NCI-H2171 (cell line): ENCODE data around the gene CCDC30.
"Not testable (repeated sequence)": the region's sequence is repeated elsewhere in the genome, so short reads cannot be mapped to it uniquely, and the experiment has no call there.

Source experiments
- DNase-seq: peaks from one replicate; lab custom pipeline; 2025; lab: John Stamatoyannopoulos, UW

The CCDC30 gene

DNA sequence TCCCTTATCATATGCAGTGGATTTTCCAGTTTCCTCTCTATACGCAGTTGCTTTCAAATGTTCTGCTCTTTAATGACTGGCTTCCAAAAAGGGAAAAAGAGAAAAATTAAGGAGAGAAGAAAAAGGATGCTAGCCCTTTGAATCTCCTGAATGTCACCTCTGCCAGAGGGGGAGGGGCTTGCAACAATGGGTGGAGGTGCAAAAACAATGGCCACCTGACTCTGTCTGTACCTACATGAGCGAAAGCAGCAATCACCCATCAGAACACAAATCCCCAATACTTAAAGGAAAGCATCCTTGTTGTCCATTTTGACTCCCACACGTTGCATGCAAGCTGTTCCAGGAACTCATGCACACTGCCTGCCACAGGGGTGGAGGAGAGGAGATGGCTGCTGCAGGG is 61.2 kb downstream of the CCDC30 start:
- no peak for DNase-seq

DNA sequence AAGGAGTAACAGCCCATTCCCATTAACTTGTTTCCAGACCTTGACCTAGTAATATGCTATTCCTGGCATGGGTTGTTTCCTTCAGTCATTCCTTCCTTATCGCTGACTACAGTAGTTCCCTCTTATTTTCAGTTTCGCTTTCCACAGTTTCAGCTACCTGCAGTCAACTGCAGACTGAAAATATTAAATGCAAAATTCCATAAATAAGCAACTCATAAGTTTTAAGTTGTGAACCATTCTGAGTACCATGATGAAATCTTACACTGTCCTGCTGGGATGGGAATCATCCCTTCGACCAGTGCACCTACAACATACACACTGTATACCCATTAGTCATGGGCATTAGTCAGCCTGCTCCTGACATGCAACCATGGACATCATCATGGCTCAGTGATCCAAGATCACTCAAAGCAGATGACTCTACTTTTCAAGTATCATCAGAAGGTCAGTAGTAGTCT is 66.7 kb downstream of the CCDC30 start:
- DNase-seq, result no peak

DNA sequence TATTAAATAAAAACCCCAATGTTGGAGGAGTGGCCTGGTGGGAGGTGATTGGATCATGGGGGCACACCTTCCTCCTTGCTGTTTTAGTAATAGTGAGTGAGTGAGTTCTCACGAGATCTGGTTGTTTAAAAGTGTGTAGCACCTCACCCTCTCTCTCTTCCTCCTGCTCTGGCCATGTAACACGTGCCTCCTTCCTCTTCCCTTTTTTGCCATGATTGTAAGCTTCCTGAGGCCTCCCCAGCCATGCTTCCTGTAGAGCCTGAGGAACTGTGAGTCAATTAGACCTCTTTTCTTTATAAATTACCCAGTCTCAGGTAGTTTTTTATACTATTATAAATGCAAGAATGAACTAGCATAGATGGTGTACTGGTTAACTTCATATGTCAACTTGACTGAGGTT is 68.0 kb downstream of the CCDC30 start:
- DNase-seq, result no peak

DNA sequence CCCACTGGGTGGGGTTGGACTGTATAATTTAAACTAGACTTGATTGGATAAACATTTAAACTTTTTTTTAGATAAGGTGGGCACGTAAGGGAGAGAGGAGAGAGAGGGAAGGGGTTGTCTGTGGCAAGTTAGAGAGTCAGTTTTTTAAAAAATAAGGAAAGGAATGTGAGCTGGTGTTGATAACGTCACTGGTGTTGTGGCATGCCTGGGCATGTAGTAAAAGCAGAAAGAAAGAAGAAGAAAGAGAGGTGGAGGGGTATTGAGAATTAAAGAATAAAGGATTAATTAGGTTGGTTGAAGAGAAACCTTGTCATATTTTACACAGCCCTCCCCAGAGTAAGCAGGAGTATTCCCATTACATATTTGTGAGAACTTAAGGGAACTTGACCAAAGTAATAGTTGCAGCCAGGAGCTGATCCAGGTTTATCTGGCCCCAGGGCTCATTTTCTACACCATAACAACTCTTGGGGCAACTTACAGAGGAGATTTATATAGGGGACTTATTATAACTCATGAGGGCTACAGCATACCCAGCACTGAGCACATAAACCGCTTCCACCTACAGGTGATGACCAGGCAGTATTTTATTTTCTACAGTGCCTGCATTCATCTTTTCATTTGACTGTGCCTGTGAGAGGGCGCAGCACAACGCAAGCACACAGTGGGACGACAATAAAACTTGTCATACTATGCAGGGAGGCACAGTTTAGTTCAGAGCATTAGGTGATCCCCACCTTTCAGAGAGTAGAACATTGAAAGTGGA is 70.2 kb downstream of the CCDC30 start:
- DNase-seq, result no peak

DNA sequence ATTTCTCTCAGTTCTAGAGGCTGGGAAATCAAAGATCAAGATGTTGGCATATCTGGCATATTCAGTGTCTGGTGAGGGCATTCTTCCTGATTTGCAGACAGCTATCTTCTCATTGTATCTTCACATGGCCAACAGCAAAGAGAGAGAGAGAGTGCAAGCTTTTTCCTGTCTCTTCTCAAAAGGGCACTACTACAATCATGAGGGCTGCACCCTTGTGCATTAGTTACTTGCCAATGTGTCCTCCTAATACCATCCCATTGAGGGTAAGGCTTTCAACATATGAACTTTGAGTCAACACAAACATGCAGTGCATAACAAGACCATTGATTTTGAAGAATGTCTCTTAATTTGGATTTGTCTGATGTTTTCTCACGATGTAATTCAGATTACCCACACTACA is 78.0 kb downstream of the CCDC30 start:
- no peak for DNase-seq

DNA sequence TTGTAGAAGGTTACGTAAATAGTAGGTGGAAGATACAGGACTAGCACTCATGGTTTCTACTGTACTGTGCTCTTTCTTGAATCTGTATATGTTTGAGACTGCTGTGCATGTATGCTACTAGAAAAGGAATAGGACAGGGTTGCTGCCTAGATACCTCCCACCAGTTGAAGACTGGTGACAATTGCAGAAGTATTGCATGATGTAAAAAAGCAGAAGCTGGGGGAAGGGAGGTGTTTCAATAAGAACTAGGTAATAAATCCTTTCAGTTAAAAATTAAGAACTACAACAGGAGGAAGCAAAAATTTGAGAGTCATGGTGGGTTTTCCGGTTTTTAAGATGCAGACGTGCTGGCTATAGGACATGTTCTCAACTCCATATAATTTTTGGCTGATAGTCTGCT is 88.1 kb downstream of the CCDC30 start:
- no peak for DNase-seq

DNA sequence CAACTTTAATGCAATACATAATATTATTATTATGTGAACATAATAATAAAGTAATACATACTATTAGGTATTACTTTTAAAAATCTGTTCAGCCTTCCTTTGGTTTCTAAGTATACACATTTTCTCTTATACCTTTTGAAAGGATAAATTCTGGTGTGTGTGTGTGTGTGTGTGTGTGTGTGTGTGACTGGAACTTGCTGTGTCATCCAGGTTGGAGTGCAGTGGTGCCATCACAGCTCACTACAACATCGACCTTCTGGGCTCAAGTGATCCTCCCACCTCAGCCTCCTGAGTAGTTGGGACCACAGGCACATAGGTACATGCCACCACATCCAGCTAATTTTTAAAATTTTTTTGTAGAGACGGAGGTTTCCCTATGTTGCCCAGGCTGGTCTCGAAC is 88.5 kb downstream of the CCDC30 start:
- no peak for DNase-seq

DNA sequence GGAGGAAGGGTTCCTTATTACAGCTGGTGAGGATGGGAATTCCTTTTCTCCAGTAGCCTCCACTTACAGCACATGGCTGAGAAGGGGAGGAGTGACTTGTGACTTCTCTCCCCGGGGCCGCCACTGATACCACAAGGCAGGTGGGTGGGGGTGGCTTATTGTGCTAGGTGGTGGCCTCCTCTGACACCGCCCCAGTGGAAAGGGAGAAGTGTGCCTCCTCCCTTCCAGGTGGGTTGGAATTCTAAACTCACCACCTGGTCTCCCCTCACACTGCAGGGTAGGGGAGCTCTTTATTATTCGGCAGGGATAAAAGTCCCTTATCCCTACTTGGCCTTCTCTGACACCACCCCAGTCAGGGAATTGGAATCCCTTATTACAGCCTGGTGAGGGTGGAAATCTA is 89.5 kb downstream of the CCDC30 start:
- peak; percentile 65 for DNase-seq

DNA sequence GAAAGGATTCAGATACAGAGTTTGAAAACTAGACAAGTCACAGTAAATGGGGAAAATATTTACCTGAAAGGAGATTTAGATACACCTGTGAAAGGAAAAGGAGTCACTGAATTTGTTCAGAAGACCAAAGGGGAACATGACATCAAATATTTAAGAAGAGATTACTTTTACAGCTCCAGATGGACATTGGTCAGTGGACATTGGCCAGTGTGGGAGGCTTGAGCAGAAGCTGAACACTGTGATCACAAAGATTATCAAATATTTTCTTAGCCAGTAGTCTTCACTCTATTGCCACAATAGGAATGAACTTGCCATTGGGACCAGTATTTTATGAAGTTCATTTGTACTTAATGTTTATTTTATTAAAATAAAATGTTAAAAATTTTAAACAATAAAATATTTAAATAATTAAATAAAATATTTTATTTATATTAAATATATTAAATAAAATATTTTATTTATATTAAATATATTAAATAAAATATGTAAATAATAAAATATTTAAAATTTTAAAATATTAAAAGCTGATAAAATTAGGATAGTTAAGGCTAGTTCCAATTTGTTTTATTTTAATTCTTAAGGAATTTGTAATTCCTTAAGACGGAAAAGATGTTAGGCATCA is 94.3 kb downstream of the CCDC30 start:
- DNase-seq, result no peak

DNA sequence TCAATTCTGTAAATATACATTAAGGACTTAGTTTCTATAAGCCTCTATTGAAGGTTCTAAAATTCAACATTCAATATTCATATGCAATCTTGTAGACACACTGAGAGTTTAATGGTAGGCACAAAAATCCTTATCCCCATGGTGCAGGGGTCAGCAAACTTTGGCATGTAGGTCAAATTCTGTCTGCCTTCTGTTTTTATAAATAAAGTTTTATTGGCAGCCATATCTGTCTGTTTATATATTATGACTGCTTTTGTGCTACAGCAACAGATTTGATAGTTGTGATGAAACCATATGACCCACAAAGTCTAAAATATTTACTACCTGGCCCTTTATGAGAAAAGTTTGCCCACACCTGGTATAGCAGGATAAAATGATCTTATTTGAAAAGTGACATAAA is 104.0 kb downstream of the CCDC30 start:
- DNase-seq, result no peak

DNA sequence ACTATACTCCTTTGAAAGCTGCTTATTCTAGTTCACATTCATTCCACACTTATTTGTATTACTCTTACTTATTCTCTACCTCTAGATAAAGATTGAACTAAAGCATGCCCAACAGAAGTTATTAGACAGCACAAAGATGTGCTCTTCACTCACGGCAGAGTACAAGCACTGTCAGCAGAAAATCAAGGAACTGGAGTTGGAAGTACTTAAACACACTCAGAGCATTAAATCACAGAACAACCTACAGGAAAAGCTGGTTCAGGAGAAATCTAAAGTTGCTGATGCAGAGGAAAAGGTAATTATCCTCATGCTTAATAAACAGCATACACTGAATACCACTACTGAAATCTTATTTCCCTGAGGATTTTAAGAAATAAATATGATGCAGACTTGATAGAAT is 113.8 kb downstream of the CCDC30 start:
- no peak for DNase-seq

DNA sequence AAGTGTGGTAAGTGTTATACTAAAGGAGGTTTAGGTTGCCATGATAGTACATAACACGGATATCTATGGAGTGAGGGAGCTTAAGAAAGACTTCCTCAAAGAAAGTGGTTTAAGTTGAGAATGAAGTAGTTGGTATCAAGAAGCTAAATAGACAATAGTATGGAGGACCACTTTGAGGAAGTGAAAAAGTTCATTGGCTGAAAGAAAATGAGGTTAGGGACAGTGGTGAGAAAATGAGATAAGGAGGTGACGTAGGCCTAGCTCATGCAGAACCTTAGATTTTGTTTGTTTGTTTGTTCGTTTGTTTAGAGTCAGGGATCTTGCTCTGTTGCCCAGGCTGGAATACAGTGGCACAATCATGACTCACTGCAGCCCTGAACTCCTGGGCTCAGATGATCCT is 122.9 kb downstream of the CCDC30 start:
- no peak for DNase-seq

DNA sequence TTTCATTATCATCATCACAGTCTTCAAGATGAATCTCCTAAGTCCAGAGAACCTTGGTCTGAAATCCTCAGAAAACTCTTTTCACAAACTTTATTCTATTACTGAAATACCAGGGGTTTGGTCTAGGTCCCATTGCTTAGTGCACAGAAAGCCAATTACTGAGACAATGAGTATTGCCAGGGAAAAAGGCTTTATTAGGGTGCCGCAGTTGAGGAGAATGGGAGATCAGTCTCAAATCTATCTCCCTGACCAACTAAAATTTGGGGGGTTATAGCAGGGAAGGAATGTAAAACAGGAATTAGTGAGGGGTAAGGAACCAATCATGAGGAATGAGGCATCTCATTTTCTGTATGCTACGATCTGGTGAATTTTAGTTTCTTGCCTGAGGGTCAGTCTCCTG is 124.7 kb downstream of the CCDC30 start:
- no peak for DNase-seq

DNA sequence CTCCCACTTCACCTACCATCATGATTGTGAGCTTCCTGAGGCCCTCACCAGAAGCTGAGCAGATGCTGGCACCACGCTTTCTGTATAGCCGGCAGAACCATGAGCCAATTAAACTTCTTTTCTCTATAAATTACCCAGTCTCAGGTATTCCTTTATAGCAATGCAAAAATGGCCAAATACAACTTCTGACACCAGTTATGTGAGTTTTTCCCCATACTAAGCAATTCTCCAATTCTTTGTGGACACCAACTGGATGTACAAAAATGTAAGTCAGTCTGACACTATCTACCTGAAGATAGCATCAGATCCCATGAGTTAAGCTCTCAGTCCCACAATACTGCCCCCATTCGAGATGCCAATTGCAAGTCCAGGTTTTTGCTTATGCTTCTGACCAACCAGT is 129.7 kb downstream of the CCDC30 start:
- DNase-seq, result no peak

DNA sequence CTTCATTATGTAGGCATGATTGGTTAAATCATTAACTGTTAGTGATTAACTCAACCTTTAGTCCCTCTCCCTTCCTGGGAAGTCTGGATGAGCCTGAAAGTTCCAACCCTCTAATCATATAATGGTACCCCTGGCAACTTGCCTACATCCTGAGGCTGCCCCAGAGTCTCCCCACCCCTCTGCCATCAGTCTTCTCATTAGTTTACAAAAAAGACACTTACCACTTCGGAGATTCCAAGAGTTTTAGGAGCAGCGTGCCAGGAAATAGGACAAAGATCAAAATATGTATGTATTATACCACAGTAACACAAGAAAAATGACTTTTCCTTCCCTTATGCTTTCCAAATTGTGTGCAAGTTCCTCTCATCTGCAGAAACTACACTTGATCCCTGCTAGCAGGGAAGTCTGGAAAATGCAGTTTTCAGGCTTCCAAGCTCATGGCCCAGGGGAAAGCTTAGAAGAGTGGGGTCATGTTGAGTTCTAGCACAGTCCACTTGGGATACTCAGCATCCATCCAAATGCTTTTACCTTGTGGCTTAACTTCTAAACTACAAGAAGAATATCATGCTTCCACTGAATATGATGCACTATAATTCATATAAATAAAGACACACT is 130.5 kb downstream of the CCDC30 start:
- DNase-seq, result no peak

DNA sequence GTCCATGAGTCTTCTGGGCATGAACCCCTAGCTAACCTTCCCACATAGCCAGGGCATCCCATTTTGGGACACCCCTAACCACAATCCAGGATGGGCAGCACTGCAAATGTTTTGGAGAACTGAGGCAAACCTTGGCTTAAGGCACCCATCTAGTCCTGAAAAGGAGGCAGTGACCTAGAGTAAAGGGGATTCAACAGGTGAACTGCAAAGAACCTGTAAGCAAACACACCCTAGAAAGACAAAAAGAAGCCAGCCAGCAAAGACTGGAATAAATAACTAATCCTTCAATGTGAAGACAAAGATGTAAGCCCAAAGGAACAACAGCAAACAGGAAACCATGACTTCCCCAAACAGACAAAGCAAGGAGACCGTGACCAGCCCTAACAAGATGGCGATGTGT is 138.4 kb downstream of the CCDC30 start:
- DNase-seq, result no peak

DNA sequence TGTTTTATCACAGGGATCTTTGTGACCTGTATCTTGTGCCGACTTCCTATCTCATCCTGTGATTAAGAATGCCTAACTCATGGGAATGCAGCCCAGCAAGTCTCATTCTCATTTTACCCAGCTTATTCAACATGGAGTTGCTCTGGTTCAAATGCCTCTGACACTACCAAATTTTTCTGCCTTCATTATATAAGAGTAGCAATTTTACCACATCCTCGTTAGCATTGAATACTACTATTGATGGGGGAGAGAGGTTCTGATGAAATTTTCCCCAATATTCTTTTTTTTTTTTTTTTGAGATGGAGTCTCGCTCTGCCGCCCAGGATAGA is 150.7 kb downstream of the CCDC30 start:
- no peak for DNase-seq

DNA sequence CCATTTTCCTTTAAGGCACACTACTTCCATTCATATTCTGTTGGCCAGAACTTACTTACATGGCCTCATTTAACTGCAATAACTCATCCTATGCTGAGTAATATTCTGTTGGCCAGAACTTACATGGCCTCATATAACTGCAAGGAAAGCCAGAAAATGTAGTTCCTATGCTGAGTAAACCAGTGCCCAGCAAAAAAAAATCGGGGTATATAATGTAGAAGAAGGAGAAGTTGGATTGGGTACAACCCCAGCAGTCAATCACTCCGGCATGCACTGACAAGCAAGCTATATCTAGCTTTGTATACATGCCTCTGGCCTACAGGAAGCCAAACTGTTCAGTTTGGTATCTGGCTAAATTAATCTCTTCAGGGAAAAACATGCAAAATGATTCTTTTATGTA is 155.8 kb downstream of the CCDC30 start:
- DNase-seq, result no peak

DNA sequence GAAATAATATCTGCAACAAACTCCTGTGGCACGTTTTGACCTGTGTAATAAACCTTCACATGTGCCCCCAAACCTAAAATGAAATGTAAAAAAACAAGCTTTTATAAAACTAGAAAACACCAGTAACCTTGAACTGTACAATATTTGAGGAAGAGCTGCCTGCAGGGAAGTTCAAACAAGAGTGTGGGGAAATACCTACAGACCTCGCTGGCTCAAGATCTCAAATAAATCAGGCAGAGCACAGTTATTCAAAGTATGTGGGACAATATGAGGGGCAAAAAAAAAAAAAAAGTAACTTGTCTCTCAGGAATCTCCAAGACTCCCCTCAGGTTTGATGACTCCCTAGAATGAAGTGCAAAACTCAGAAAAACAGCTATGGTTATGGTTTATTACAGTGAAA is 157.2 kb downstream of the CCDC30 start:
- DNase-seq, result no peak

DNA sequence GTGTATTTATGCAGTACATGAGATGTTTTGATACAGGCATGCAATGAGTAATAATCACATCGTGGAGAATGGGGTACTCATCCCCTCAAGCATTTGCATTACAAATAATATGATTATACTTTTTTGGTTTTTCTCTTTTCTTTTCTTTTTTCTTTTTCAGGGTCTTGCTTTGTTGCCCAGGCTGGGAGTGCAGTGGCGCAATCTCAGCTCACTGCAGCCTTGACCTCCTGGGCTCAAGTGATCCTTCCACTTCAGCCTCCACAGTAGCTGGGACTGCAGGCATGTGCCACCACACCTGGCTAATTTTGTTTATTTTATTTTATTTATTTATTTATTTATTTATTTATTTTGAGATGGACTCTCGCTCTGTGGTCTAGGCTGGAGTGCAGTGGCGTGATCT is 158.1 kb downstream of the CCDC30 start:
- DNase-seq, result not testable (repeated sequence)

DNA sequence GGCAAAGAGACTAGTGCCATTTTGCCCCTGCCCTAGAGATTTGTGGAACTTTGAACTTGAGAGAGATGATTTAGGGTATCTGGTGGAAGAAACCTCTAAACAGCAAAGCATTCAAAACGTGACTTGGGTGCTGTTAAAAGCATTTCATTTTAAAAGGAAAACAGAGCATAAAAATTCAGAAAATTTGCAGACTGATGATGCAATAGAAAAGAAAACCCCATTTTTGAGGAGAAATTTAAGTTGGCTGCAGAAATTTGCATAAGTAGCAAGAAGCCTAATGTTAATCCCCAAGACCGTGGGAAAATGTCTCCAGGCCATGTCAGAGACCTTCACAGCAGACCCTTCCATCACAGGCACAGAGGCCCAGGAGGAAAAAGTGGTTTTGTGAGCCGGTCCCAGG is 164.1 kb downstream of the CCDC30 start:
- not testable (repeated sequence) for DNase-seq

DNA sequence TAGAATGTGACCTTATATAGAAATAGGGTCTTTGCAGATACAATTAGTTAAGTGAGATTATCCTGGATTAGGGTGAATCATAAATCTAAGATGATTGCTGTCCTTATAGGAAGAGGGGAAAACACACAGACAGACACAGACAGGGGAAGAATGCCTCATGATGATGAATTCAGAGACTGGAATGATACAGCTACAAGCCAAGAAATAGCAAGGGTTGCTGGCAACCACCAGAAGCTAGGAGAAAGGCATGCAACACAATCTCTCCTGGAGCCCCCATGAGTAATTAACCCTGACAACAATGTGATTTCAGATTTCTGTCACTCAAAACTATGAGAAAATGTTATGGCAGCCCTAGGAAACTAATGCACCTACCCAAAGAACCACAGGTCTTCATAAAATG is 176.0 kb downstream of the CCDC30 start:
- no peak for DNase-seq

DNA sequence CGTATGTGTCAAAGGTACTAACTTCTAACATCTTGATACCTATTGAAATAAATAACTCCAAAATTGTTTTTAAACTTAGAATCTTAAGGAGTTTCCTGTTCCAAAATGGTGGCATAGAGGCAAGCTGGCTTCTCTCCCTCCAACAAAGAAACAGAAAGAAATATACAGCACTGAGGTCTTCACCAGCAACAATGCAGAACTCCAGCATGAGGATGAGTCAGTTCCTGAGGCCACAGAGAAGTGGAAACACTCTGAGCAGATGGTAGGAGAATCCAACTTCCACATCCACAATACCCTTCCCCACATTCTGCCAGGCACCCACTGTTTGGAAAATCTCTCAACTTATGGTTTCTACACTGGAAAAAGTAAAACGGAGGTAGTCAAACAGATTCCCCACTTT is 183.0 kb downstream of the CCDC30 start:
- DNase-seq, result no peak

DNA sequence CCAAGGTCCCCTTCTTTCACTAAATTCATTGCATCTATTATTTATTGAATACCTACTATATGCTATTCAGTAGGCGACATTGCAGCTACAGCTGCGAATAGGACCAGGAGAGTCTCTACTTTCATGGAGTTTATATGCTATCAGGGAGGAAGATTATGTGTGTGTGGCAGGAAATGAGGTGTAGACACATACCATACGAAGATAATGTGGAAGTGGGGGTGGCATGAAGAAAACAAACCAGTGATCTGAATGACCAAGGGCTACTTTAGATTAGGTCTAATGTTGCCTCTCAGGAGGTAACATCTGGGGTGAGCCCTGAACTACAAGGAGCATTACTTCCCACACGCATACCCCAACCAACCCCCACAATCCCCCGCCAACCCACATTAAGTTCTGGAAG is 194.1 kb downstream of the CCDC30 start:
- DNase-seq, result no peak
